HepG2 (cell line): ENCODE data around the gene GNAI2. TPM values are rescaled to one million over a fixed set of nuclear protein-coding genes. Genes with fewer than 3 reads are reported as not detected.

Source experiments
- ETV5 ChIP-seq: IDR thresholded peaks from 2 replicates; pipeline ENCODE4 v1.6.1; 2018; ENCODE audit warnings: missing biosample characterization, missing genetic modification reagents, inconsistent platforms, borderline replicate concordance
- ETV6 ChIP-seq: sonication (generic); formaldehyde crosslinking; conservative IDR thresholded peaks from 2 replicates; pipeline ENCODE4 v1.4.0; 2020; ENCODE audit warnings: missing genetic modification reagents
- KDM6A ChIP-seq: IDR thresholded peaks from 2 replicates; pipeline ENCODE4 v1.6.1; 2016; ENCODE audit warnings: low read depth
- MTA3 ChIP-seq: sonication (generic); formaldehyde crosslinking; IDR thresholded peaks from 2 replicates; pipeline ENCODE4 v1.4.0; 2020; ENCODE audit warnings: missing genetic modification reagents
- PHF5A ChIP-seq: IDR thresholded peaks from one replicate; pipeline ENCODE4 v1.6.1; 2018; ENCODE audit warnings: low read depth, missing genetic modification reagents; ENCODE audit not compliant: unreplicated experiment
- ZFX ChIP-seq: sonication (generic); formaldehyde crosslinking; IDR thresholded peaks from 2 replicates; pipeline ENCODE4 v1.4.0; 2020; ENCODE audit warnings: mild to moderate bottlenecking, low read depth, missing genetic modification reagents, moderate library complexity
- ZIK1 ChIP-seq: sonication (generic); formaldehyde crosslinking; IDR thresholded peaks from 2 replicates; pipeline ENCODE4 v1.5.0; 2020; ENCODE audit warnings: mild to moderate bottlenecking, low read depth, missing genetic modification reagents, borderline replicate concordance
- ZKSCAN8 ChIP-seq: IDR thresholded peaks from 2 replicates; pipeline ENCODE4 v1.6.1; 2016; ENCODE audit warnings: borderline replicate concordance, missing genetic modification reagents, missing compliant biosample characterization
- ZNF160 ChIP-seq: sonication (generic); formaldehyde crosslinking; IDR thresholded peaks from 2 replicates; pipeline ENCODE4 v1.8.0; 2022; ENCODE audit warnings: mild to moderate bottlenecking, inconsistent platforms, missing genetic modification reagents
- ZNF550 ChIP-seq: sonication (generic); formaldehyde crosslinking; IDR thresholded peaks from 2 replicates; pipeline ENCODE4 v1.4.0; 2020; ENCODE audit warnings: mild to moderate bottlenecking, missing genetic modification reagents, borderline replicate concordance
- polyA plus RNA-seq, 8 experiments: library from polyadenylated mRNA; depleted of rRNA in 3 of 8; stranded (reverse) in 7 of 8; unstranded in 1 of 8; fragments of >200 nt; fragmentation: Illumina TruSeq in 4 of 8; extraction: Trizol in 4 of 8; gene quantifications; 2 replicates each; pipeline versions ENCODE4 v1.2.1 to v1.2.3, GENCODE V29; 2011 to 2016; ENCODE audit warnings: low read depth in 4 of 8, missing spikeins in 1 of 8, mixed read lengths in 1 of 8; ENCODE audit not compliant: insufficient read depth in 1 of 8
- total RNA-seq, 5 experiments: library from RNA; depleted of rRNA; stranded (reverse); fragments of >200 nt; fragmentation: Illumina TruSeq; extraction: Trizol; gene quantifications; 2 replicates each; pipeline ENCODE4 v1.2.3, GENCODE V29; 2016; ENCODE audit warnings: low read depth in 1 of 5
- TF ChIP-seq, protein P1 (sequence below): sonication (generic); formaldehyde crosslinking; IDR thresholded peaks from 2 replicates; pipeline ENCODE4 v1.8.1; 2023; ENCODE audit warnings: mild to moderate bottlenecking, inconsistent platforms, moderate library complexity, missing genetic modification reagents, borderline replicate concordance
- TF ChIP-seq, protein P2 (sequence below): sonication (generic); formaldehyde crosslinking; IDR thresholded peaks from 2 replicates; pipeline ENCODE4 v1.4.0; 2020; ENCODE audit warnings: missing genetic modification reagents
- TF ChIP-seq, protein P3 (sequence below): sonication (generic); formaldehyde crosslinking; conservative IDR thresholded peaks from 2 replicates; pipeline ENCODE4 v1.4.0; 2020; ENCODE audit warnings: missing genetic modification reagents
- TF ChIP-seq, protein P4 (sequence below): sonication (generic); formaldehyde crosslinking; IDR thresholded peaks from 2 replicates; pipeline ENCODE4 v1.4.0; 2020; ENCODE audit warnings: mild to moderate bottlenecking, low read depth, missing genetic modification reagents
- TF ChIP-seq, protein P5 (sequence below): sonication (generic); formaldehyde crosslinking; IDR thresholded peaks from 2 replicates; pipeline ENCODE4 v1.4.0; 2020; ENCODE audit warnings: mild to moderate bottlenecking, low read depth, missing genetic modification reagents
- TF ChIP-seq, protein P6 (sequence below): sonication (generic); formaldehyde crosslinking; IDR thresholded peaks from 2 replicates; pipeline ENCODE4 v1.4.0; 2020; ENCODE audit warnings: missing genetic modification reagents

Gene GNAI2
- total and polyA plus RNA-seq, 2 of the 13 experiments (the other 11 are each of a cell fraction or from before 2014, with no cell fraction given), result 51.1 to 66.2 TPM

DNA sequence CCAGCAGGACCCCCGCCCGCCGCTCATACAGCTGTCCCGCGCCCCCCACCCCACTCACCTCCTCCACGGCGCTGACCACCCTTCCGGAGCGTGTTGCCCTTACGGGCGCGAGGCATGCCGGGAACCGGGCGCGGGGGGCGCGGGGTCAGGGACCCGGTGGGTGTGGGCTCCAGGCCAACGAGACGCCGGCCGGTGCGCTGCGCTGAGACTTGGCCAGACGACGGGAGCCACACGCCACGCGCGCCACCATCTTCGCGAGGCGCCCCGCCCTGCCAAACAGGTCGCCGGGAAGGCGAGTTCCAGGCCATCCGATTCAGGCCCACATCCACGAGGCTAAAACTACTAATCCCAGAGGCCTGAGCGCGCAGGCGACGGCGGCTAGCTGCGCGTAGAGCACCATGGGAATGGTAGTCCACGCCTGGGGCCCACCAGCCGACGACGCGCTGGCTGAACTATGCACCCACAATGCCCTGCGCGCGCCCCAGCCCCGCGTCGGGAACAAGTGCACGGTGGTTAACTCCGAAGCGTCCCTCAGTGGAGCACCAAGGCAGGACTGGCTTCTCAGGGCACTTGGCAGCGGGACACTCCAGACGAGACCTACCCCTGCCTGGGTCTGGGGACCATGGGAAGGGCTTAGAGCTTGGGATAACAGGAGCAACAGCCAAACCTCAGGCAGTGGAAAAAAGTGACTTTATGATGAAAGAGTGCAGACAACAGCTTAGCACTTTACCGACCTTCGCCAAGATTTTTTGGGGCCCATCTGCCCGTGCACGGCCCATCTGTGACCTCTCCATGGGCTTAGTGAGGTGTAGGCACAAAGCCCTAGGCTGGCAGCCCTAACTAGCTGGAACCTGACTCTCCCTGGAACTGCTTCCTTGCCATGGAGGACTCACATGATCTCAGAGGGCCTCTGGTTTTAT, 56.4 kb downstream of the GNAI2 start, which contains the start of gene IFRD2 (continued):
- TF ChIP-seq, protein P1, sequence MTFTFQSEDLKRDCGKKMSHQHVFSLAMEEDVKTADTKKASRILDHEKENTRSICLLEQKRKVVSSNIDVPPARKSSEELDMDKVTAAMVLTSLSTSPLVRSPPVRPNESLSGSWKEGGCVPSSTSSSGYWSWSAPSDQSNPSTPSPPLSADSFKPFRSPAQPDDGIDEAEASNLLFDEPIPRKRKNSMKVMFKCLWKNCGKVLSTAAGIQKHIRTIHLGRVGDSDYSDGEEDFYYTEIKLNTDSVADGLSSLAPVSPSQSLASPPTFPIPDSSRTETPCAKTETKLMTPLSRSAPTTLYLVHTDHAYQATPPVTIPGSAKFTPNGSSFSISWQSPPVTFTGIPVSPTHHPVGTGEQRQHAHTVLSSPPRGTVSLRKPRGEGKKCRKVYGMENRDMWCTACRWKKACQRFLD (CRISPR knock-in tag), result peak; percentile 16; the same call in 1 of the 2 replicates
- no peak for TF ChIP-seq KDM6A (CRISPR knock-in tag)
- TF ChIP-seq, protein P2, sequence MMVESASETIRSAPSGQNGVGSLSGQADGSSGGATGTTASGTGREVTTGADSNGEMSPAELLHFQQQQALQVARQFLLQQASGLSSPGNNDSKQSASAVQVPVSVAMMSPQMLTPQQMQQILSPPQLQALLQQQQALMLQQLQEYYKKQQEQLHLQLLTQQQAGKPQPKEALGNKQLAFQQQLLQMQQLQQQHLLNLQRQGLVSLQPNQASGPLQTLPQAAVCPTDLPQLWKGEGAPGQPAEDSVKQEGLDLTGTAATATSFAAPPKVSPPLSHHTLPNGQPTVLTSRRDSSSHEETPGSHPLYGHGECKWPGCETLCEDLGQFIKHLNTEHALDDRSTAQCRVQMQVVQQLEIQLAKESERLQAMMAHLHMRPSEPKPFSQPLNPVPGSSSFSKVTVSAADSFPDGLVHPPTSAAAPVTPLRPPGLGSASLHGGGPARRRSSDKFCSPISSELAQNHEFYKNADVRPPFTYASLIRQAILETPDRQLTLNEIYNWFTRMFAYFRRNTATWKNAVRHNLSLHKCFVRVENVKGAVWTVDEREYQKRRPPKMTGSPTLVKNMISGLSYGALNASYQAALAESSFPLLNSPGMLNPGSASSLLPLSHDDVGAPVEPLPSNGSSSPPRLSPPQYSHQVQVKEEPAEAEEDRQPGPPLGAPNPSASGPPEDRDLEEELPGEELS, result no peak; the same call in 1 of the 2 replicates
- TF ChIP-seq ZNF550 (CRISPR knock-in tag), result no peak
- TF ChIP-seq ZKSCAN8 (CRISPR knock-in tag), result no peak
- no peak for TF ChIP-seq ZNF160
- no peak for TF ChIP-seq PHF5A (CRISPR knock-in tag)
- TF ChIP-seq ETV5 (CRISPR knock-in tag), result no peak
- TF ChIP-seq, protein P3, sequence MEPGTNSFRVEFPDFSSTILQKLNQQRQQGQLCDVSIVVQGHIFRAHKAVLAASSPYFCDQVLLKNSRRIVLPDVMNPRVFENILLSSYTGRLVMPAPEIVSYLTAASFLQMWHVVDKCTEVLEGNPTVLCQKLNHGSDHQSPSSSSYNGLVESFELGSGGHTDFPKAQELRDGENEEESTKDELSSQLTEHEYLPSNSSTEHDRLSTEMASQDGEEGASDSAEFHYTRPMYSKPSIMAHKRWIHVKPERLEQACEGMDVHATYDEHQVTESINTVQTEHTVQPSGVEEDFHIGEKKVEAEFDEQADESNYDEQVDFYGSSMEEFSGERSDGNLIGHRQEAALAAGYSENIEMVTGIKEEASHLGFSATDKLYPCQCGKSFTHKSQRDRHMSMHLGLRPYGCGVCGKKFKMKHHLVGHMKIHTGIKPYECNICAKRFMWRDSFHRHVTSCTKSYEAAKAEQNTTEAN, result no peak
- peak; percentile 79 for TF ChIP-seq ZFX
- TF ChIP-seq, protein P4, sequence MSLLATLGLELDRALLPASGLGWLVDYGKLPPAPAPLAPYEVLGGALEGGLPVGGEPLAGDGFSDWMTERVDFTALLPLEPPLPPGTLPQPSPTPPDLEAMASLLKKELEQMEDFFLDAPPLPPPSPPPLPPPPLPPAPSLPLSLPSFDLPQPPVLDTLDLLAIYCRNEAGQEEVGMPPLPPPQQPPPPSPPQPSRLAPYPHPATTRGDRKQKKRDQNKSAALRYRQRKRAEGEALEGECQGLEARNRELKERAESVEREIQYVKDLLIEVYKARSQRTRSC, result no peak
- TF ChIP-seq, protein P5, sequence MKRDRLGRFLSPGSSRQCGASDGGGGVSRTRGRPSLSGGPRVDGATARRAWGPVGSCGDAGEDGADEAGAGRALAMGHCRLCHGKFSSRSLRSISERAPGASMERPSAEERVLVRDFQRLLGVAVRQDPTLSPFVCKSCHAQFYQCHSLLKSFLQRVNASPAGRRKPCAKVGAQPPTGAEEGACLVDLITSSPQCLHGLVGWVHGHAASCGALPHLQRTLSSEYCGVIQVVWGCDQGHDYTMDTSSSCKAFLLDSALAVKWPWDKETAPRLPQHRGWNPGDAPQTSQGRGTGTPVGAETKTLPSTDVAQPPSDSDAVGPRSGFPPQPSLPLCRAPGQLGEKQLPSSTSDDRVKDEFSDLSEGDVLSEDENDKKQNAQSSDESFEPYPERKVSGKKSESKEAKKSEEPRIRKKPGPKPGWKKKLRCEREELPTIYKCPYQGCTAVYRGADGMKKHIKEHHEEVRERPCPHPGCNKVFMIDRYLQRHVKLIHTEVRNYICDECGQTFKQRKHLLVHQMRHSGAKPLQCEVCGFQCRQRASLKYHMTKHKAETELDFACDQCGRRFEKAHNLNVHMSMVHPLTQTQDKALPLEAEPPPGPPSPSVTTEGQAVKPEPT, result no peak
- TF ChIP-seq, protein P6, sequence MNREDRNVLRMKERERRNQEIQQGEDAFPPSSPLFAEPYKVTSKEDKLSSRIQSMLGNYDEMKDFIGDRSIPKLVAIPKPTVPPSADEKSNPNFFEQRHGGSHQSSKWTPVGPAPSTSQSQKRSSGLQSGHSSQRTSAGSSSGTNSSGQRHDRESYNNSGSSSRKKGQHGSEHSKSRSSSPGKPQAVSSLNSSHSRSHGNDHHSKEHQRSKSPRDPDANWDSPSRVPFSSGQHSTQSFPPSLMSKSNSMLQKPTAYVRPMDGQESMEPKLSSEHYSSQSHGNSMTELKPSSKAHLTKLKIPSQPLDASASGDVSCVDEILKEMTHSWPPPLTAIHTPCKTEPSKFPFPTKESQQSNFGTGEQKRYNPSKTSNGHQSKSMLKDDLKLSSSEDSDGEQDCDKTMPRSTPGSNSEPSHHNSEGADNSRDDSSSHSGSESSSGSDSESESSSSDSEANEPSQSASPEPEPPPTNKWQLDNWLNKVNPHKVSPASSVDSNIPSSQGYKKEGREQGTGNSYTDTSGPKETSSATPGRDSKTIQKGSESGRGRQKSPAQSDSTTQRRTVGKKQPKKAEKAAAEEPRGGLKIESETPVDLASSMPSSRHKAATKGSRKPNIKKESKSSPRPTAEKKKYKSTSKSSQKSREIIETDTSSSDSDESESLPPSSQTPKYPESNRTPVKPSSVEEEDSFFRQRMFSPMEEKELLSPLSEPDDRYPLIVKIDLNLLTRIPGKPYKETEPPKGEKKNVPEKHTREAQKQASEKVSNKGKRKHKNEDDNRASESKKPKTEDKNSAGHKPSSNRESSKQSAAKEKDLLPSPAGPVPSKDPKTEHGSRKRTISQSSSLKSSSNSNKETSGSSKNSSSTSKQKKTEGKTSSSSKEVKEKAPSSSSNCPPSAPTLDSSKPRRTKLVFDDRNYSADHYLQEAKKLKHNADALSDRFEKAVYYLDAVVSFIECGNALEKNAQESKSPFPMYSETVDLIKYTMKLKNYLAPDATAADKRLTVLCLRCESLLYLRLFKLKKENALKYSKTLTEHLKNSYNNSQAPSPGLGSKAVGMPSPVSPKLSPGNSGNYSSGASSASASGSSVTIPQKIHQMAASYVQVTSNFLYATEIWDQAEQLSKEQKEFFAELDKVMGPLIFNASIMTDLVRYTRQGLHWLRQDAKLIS (CRISPR knock-in tag), result no peak
- TF ChIP-seq MTA3 (CRISPR knock-in tag), result no peak
- no peak; the same call in 1 of the 2 replicates for TF ChIP-seq ZIK1
- no peak for TF ChIP-seq ETV6 (CRISPR knock-in tag)
